GM12873 (cell line): ENCODE data around the gene IMMP2L.

ENCODE experiments used
- TF ChIP-seq, protein P1 (sequence below): IDR thresholded peaks from 2 replicates; pipeline ENCODE4 v1.5.1; 2012; ENCODE audit warnings: low read depth, mild to moderate bottlenecking, moderate library complexity, low read length, control low read depth; ENCODE audit not compliant: insufficient read depth; ENCODE audit errors: missing control alignments

The IMMP2L gene

GRCh38 chr7:111147708-111148533 lies 414.4 kb downstream of the IMMP2L start:
- TF ChIP-seq, protein P1, sequence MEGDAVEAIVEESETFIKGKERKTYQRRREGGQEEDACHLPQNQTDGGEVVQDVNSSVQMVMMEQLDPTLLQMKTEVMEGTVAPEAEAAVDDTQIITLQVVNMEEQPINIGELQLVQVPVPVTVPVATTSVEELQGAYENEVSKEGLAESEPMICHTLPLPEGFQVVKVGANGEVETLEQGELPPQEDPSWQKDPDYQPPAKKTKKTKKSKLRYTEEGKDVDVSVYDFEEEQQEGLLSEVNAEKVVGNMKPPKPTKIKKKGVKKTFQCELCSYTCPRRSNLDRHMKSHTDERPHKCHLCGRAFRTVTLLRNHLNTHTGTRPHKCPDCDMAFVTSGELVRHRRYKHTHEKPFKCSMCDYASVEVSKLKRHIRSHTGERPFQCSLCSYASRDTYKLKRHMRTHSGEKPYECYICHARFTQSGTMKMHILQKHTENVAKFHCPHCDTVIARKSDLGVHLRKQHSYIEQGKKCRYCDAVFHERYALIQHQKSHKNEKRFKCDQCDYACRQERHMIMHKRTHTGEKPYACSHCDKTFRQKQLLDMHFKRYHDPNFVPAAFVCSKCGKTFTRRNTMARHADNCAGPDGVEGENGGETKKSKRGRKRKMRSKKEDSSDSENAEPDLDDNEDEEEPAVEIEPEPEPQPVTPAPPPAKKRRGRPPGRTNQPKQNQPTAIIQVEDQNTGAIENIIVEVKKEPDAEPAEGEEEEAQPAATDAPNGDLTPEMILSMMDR, result no peak

DNA sequence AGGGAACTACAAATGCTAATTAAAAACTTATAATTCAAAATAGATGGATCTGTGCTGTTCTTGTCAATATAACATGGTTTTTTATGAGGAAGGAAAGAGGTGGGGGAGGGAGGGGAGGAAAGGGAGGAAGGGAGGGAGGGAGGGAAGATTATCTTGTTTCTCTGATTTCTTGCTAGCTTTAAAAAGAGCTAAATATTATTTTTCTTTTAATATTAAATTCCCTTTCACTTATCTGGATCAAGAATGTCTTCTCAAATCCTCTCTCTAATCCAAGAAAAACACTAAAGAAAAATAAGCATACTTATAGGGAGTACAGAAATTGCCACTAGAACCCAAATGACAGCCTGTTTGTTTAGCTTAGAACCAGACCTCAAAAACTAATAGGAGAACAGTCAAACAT lies 416.2 kb downstream of the IMMP2L start:
- TF ChIP-seq, protein P1, result no peak

- TF ChIP-seq, protein P1, result no peak
Observed at GRCh38 chr7:111145472-111145871, 416.8 kb downstream of the IMMP2L start.

GRCh38 chr7:111140091-111140865 lies 422.0 kb downstream of the IMMP2L start:
- TF ChIP-seq, protein P1, result no peak

DNA sequence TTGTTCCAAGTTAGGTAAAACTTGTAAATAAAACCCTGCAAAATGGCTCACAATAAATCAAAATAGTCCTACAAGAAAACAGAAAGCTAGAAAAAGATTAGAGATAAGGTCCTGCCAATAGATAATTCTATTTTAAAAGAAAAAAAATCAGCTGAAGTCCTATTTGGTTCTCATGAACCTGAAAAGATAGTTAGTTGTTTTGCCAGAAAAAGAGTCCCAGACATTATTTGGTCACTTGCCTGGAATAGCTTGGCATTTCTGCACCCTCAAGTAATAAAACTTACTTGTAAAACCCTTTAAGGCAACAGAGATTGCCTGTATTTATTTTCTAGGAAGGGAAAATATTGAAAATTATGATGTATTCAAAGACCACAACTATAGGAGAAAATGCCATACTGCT lies 423.7 kb downstream of the IMMP2L start:
- TF ChIP-seq, protein P1, result no peak

GRCh38 chr7:111138193-111138569 lies 424.1 kb downstream of the IMMP2L start:
- TF ChIP-seq, protein P1, result no peak
